SJSA1 (cell line): Measurements from ENCODE around the gene NBL1. TPM values are rescaled to one million over a fixed set of nuclear protein-coding genes. Genes with fewer than 3 reads are reported as not detected.
A peak's percentile ranks its signal among the peaks of the same experiment; 100 is the strongest.

ENCODE experiments used
- DNase-seq, 2 experiments: peaks; one replicate each; pipeline ENCODE4 v3.0.0-alpha.2; 2015 to 2020; ENCODE audit warnings: low spot score in 2 of 2, low read depth in 1 of 2
- H3K27ac ChIP-seq: fragments of 250-450 bp; sonication (Bioruptor Pico); 2 replicates; pipeline ENCODE4 v1.5.1; 2020; ENCODE audit warnings: mild to moderate bottlenecking, moderate library complexity
- H3K27me3 ChIP-seq: fragments of 250-450 bp; sonication (Bioruptor Pico); replicated peaks from 2 replicates; pipeline ENCODE4 v1.5.1; 2020; ENCODE audit warnings: mild to moderate bottlenecking, moderate library complexity
- H3K36me3 ChIP-seq: fragments of 250-450 bp; sonication (Bioruptor Pico); 2 replicates; pipeline ENCODE4 v1.5.1; 2020; ENCODE audit warnings: mild to moderate bottlenecking
- H3K4me1 ChIP-seq: fragments of 250-450 bp; sonication (Bioruptor Pico); replicated peaks from 2 replicates; pipeline ENCODE4 v1.6.1; 2021; ENCODE audit warnings: mild to moderate bottlenecking
- H3K4me3 ChIP-seq: fragments of 250-450 bp; sonication (Bioruptor Pico); 2 replicates; pipeline ENCODE4 v1.5.1; 2020; ENCODE audit warnings: mild to moderate bottlenecking
- H3K9me3 ChIP-seq: fragments of 250-450 bp; sonication (Bioruptor Pico); replicated peaks from 2 replicates; pipeline ENCODE4 v1.5.1; 2020; ENCODE audit warnings: mild to moderate bottlenecking
- total RNA-seq: library from RNA; depleted of rRNA; stranded (reverse); fragments of >200 nt; shearing (Covaris generic); gene quantifications from 2 replicates; pipeline ENCODE4 v1.2.3, GENCODE V29; 2014; rRNA removed

NBL1 gene
- total RNA-seq, 1 experiment from 2014 or later: 3.7 TPM

DNA sequence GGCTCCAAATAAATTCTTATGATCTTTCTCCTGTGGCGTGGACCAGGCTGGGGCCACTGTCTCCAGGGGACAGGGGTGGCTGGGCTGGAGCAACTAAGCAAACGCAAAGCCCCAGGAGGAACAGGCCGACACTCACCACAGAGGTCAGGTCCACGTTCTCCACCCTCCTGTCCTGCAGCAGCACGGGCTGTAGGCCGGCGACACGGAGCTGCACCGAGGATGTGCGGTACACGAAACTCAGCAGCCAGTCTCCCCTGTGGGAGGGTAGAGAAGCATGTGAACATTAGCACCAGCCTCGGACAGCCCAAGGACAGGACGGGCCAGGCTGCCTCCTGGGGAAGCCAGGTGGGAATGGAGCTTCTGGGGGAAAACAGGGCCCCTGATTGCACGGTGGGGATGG lies 50.2 kb downstream of the NBL1 start:
- no peaks in the 10 kb centered on the region for H3K36me3 ChIP-seq
- no peak for DNase-seq
- no peaks in the 10 kb centered on the region for H3K27me3 ChIP-seq
- no peak overlapping the region for H3K27ac ChIP-seq
- H3K4me1 ChIP-seq: no peaks in the 10 kb centered on the region
- H3K9me3 ChIP-seq: no peaks in the 10 kb centered on the region
- no peak overlapping the region for H3K4me3 ChIP-seq

DNA sequence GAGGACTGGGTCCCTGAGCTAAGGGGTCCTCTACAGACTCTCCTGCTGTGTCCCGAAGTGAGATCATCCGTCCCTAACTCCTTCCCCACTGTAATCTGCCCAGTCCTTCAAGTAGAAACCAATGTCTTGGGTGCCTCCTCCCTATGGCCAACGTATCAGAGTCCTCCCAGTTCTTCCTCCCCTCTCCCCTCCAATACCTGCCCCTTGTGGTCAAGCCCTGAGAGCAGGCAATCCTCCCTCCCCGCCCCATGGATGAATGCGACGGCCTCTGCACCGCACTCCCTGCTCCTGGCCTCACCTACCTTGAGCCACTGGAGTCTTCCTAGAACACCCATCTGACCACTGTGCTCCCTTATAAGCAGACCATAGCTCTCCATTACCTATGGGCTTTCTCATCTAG lies 51.7 kb downstream of the NBL1 start:
- no peaks in the 10 kb centered on the region for H3K4me1 ChIP-seq
- H3K36me3 ChIP-seq: no peaks in the 10 kb centered on the region
- no peaks in the 10 kb centered on the region for H3K27me3 ChIP-seq
- H3K27ac ChIP-seq: no peak overlapping the region
- no peak overlapping the region for H3K4me3 ChIP-seq
- no peak for DNase-seq
- no peaks in the 10 kb centered on the region for H3K9me3 ChIP-seq

GRCh38 chr1:19696820-19697219 lies 52.7 kb downstream of the NBL1 start:
- DNase-seq: no peak
- Histone ChIP-seq H3K4me1 (no peaks in the 10 kb centered on the region), H3K36me3 (no peaks in the 10 kb centered on the region), H3K27ac (no peak overlapping the region), H3K27me3 (no peaks in the 10 kb centered on the region), H3K9me3 (no peaks in the 10 kb centered on the region), H3K4me3 (no peak overlapping the region)

DNA sequence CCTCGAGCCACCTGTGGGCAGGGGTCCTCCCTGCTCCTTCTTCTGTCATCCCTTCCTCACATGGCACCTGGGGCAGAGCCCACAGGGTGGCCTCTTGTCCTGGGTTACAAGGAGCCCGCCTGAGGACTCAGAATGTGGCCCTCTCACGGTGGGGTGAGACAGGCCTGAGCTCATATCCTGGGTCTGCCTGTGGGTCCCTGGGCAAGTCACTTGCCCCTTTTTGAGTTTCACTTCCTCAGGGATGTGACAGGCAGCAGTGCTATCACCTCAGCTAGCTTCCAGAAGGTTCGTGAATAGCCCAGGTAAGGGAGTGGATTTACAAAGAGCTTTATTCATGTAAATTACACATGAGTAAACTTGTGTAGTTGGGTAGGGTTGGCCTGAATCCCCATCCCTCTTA lies 54.1 kb downstream of the NBL1 start:
- no peaks in the 10 kb centered on the region for H3K36me3 ChIP-seq
- no peaks in the 10 kb centered on the region for H3K27me3 ChIP-seq
- DNase-seq: no peak
- H3K27ac ChIP-seq: no peak overlapping the region
- no peak overlapping the region for H3K4me3 ChIP-seq
- H3K4me1 ChIP-seq: no peaks in the 10 kb centered on the region
- H3K9me3 ChIP-seq: no peaks in the 10 kb centered on the region

GRCh38 chr1:19700079-19700777 lies 56.1 kb downstream of the NBL1 start:
- Histone ChIP-seq H3K4me3 (no peak overlapping the region), H3K27me3 (no peaks in the 10 kb centered on the region), H3K4me1 (no peaks in the 10 kb centered on the region), H3K36me3 (0 out of 2 replicates have a peak, but pooled peaks cover 6% of the 10 kb centered on the region), H3K9me3 (no peaks in the 10 kb centered on the region), H3K27ac (no peak overlapping the region)
- DNase-seq: no peak

DNA sequence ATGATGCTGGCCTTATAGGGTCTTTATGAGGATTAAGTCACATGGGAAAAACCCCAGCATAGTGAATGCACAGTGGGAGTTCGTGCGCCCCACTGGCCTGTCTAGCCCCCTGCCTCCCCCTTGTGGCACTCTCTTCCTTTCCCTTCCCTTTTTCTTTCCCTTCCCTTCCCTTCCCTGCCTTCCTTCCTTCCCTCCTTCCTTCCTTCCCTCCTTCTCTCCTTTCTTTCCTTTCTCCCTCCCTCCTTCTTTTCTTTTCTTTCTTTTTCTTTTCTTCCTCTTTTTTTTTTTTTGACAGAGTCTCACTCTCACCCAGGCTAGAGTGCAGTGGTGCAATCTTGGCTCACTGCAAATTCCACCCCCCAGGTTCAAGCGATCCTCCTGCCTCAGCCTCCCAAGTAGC lies 59.2 kb downstream of the NBL1 start:
- H3K9me3 ChIP-seq: no peaks in the 10 kb centered on the region
- no peak overlapping the region for H3K4me3 ChIP-seq
- H3K4me1 ChIP-seq: no peaks in the 10 kb centered on the region
- DNase-seq: no peak
- H3K36me3 ChIP-seq: 0 out of 2 replicates have a peak, but pooled peaks cover 6% of the 10 kb centered on the region
- no peaks in the 10 kb centered on the region for H3K27me3 ChIP-seq
- H3K27ac ChIP-seq: no peak overlapping the region

DNA sequence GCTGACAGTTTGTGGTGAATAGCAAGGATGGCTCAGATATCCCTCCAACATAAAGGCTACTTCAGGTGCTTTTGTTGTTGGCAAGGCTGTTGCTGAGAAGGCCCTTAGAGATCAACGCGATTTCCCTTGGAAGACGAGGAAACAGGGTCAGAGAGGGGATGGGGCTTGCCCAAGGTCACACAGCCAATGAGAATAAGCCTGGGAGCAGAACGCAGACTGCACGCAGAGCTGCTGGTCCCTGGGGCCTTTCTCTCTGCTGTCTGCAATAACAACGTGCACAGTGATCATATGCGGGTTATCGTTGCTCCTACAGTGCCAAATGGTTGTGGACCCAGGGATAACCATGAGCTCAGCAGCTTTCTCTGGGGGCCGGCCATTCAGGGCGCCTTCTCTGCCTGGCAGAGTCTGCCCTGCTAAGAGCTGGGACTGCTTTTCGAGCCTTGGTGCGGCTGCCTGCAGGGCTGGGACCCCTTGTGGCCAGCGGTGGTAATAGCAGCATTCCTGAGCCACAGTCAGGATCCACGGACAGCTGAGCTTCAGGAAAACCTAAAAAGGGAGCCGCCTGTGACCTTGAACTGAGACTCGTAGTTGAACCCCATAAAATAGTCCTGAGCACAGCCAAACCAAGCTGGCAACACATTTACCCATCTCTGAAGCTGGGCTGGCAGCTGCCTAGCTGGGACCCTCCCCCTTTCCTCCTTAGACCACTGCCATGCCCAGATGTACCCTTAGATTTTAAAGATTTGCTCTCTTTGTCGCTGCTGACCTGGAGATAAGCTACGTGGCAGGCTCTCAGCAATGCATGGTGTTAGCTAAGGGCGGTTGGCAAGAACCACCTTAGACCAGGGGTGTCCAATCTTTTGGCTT lies 60.4 kb downstream of the NBL1 start:
- DNase-seq: peak; percentile 37 to 74
- Histone ChIP-seq H3K27ac (no peak overlapping the region), H3K4me1 (no peaks in the 10 kb centered on the region), H3K36me3 (0 out of 2 replicates have a peak, but pooled peaks cover 6% of the 10 kb centered on the region), H3K9me3 (no peaks in the 10 kb centered on the region), H3K27me3 (no peaks in the 10 kb centered on the region), H3K4me3 (no peak overlapping the region)

DNA sequence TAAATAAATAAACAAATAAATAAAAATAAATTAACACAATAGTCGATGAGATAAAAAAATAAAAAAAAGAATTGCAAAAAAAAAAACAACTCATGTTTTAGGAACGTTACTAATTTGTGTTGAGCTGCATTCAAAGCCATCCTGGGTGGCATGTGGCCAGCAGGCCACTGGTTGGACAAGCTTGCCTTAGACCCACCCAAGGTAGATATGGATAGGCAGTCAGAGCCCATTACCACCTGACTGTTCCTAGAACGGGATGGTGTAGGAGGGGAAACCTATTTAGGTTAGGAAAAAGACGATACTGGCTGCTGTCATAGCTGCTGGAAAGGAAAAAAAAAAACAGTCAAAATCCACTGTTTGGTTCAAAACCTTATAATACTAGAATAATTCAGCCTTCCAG lies 61.4 kb downstream of the NBL1 start:
- Histone ChIP-seq H3K4me1 (no peaks in the 10 kb centered on the region), H3K27me3 (no peaks in the 10 kb centered on the region), H3K4me3 (no peak overlapping the region), H3K36me3 (0 out of 2 replicates have a peak, but pooled peaks cover 6% of the 10 kb centered on the region), H3K27ac (no peak overlapping the region), H3K9me3 (no peaks in the 10 kb centered on the region)
- DNase-seq: no peak

- DNase-seq: no peak
- no peaks in the 10 kb centered on the region for H3K27me3 ChIP-seq
Observed at GRCh38 chr1:19706136-19706535, 62.0 kb downstream of the NBL1 start.

More at GRCh38 chr1:19706136-19706535, 62.0 kb downstream of the NBL1 start:
- Histone ChIP-seq H3K27ac (no peak overlapping the region), H3K9me3 (no peaks in the 10 kb centered on the region), H3K36me3 (0 out of 2 replicates have a peak, but pooled peaks cover 6% of the 10 kb centered on the region), H3K4me1 (no peaks in the 10 kb centered on the region), H3K4me3 (no peak overlapping the region)

Other genes with a start within 250 kb of the NBL1 start
- 143 and 225 TPM in 2 replicates for gene CAPZB, start 158.8 kb upstream of the NBL1 start, total RNA-seq
- gene HTR6, start 20.6 kb downstream of the NBL1 start, total RNA-seq: not detected in 2 replicates
- 19.1 and 26.2 TPM in 2 replicates for gene TMCO4, start 155.6 kb downstream of the NBL1 start, total RNA-seq
- not detected in 2 replicates for gene RNF186, start 171.0 kb downstream of the NBL1 start, total RNA-seq
- 6.8 and 10.1 TPM in 2 replicates for gene OTUD3, start 238.1 kb downstream of the NBL1 start, total RNA-seq